GM19035 (cell line): ENCODE data around the gene MAFB.

Experiments
- ATAC-seq: cut with Tn5 transposase; IDR thresholded peaks from one replicate; pipeline ENCODE4 v1.9.1; 2021; ENCODE audit not compliant: unreplicated experiment

MAFB gene

DNA sequence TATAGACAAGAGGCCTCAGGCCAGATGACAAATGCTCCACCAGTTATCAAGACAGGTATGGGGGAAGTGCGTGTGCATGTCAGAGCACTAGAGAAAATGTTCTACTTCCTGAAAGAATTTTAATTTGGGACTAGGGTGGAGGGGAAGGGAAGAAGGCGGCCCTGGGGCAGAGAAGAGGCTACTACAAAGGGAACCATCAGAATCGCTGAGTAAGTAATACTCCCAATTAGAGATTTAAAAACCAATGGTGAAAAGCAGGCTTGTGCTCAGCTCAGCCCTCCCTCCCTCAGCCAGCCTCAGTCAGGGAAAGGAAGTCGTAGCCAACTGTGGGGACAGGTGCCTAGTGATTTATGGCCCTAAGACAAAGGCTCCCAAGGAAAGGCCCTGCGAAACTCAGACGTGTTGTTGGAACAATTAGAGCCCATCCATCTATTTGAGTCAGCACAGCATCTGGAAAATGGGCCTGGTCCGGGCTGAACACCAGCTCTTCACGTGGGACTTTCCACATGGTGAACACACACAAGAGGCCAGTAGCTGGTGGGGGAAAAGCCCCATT, 15.0 kb upstream of the MAFB start:
- no peak for ATAC-seq

GRCh38 chr20:40702504-40702903, 13.5 kb upstream of the MAFB start:
- ATAC-seq = no peak

GRCh38 chr20:40698744-40699143, 9.7 kb upstream of the MAFB start:
- ATAC-seq = no peak

DNA sequence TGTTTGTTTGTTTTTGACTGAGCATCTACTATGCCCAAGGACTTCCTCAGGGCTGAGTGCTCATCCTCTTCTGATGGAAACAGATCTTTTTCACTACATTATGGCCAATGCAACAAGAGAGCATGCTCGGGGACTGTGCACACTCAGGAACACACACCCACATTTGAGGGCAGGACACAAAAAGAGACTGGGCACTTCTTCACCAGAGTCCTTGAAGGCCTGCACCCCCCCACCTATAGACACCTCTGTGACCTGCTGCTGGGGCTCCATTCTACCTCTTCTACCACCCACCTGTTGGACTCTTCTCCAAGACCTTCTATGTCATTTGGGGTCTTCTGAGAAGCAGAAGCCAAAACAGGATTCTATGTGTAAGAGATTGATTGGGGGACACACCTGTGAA, 9.2 kb upstream of the MAFB start:
- no peak for ATAC-seq

DNA sequence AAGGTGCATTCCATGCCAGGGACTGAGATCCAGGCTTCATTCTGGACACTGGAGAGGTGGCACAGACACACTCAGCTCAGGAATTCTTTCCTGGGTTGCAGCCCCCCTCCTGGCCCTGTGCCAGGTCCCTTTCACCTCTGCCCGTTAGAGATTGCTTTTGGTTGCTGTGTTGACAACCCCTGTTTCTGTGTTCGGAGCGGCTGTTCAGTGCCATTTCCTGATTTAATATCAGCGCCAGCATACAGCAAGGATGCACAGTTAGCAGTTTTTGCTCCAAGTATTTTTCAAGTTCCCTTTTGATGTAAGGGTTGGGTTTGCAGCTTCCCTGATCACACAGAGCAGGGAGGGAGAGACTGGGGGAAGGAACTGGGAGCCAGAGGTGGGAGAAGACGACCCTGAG, 8.5 kb upstream of the MAFB start:
- ATAC-seq = no peak

- no peak for ATAC-seq
Observed at GRCh38 chr20:40695214-40695613, 6.2 kb upstream of the MAFB start.

GRCh38 chr20:40694246-40694645, 5.2 kb upstream of the MAFB start:
- ATAC-seq = no peak

GRCh38 chr20:40692240-40693011, 3.4 kb upstream of the MAFB start:
- ATAC-seq = no peak

DNA sequence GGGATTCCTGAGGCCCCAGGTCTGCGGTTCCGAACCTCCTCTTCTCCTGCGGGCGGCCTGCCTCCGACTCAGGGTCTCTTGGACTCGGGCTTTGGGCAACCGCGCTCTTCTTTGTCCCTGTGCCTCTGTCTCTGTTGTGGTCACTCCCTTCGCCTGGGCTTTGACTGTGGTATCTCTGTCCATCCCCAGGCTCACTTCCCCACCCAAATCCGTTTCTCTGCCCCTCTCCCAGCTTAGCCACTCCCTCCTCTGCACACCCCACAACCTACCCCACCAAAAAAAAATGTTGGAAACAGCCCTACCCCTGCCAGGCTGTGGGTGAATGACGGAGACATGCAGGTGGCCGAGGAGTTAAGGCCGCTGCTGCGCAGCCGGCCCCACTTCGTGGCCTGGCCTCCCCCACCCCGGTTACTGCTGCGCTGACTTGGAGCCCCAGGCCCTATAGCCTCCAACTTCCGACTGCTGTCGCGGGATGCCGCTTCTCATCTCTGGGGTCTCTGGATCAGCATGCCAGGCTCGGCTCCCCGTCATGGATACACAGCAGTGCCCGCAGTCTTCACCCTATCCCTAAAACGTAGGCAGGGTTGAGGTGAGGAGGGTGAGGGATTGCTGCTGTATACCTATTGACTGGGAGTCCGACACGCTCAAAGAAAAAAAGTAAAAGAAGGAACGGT, 2.7 kb upstream of the MAFB start:
- ATAC-seq = no peak

- no peak for ATAC-seq
Observed at GRCh38 chr20:40690836-40691565, 2.0 kb upstream of the MAFB start.

DNA sequence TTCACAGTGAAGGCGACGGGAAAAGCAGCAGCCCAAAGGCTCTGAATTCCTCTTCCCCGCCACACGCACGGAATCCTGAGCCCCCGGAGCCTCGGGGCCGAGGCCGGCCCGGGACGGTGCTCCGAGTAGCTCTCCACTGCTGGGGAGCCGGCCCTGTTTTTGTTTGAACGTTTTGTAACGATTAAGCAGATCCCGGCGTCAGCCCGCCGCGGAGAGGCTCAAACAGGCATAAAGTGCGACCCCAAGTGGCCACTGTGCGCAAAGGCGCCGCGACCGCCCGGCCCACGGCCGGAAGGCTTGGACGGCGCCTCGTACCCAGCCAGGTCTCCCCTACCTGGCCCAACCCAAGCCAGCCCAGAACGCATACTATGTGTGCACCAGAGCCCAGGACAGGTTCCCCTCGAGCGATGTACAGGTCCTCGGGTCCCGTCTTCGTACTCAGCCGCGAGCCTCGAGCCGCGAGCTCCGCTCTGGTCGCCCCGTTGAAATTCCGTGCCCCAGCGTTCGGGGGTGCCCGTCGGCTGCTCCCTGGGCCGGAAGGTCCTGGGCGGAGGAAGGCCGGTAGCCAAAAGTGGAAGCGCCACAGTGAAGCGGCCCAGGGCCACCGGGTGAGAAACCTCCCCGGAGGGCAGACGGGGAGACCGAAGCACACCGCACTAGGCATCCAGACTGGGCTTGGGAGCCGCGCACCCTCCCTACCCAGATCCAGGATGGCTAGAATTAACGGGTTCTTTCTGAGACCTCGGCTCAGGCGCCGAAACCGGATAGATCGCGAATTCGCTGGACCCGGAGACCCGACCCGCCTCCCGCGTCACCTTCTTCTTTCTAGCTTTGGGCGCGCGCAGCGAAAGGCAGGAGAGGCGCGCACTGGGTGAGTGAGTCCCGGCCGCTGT, 1.2 kb upstream of the MAFB start:
- ATAC-seq = peak; percentile 67

DNA sequence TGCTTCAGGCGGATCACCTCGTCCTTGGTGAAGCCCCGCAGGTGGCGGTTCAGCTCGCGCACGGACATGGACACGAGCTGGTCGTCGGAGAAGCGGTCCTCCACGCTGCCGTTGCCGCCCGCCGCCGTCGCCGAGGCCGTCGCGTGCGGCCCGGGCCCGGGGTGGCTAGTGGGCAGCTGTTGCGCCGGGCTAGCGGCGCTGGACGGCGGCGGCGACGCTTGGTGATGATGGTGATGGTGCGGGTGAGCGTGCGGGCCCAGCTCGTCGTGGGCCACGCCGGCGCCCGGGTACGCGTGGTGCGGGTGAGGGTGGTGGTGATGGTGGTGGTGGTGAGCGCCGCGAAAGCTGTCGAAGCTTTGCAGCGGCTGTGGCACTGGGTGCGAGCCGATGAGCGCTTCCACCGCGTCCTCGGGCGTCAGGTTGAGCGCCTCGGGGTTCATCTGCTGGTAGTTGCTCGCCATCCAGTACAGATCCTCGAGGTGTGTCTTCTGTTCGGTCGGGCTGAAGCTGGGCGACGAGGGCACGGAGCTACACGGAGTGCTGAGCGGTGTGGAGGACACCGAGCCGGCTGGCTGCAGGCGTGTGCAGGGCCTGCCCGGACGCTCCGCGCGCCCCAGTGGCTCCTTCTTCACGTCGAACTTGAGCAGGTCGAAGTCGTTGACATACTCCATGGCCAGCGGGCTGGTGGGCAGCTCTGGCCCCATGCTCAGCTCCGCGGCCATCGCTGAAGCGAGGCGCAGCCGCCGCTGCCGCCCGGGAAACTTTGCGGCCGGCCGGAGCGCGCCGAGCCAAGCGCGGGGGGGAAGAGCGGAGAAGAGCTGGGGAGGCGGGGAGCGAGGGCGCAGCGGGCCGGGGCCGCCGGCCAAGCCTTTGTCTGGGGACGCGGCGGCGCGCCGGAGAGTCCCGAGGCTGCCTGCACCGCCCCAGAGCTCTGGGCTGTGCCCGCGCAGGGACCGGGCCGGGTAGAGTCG, 622 bp downstream of the MAFB start:
- no peak for ATAC-seq

- no peak for ATAC-seq
Observed at GRCh38 chr20:40687384-40688128, 1.5 kb downstream of the MAFB start.

DNA sequence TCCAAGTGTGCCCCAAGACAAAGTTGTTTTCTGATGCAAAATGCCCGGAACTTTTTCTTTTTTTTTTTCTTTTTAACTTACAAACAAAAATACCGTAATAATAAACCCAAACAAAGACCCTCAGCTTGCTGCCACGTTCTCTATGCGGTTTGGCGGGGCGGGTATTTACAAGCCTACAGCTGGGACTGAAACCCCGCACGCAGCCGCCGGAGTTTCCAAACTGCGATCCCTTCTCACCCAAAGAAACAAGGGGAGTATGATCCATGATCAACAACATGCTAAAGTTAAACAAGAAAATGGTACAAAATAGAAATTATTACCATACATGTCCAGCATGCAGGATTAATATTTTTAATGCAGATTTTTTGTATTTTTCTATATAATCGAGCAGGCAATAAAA, 2.1 kb downstream of the MAFB start:
- no peak for ATAC-seq

GRCh38 chr20:40686434-40686882, 2.6 kb downstream of the MAFB start:
- no peak for ATAC-seq

GRCh38 chr20:40685349-40685748, 3.7 kb downstream of the MAFB start:
- ATAC-seq = no peak

- no peak for ATAC-seq
Observed at GRCh38 chr20:40683894-40684268, 5.2 kb downstream of the MAFB start.

- ATAC-seq = no peak
Observed at GRCh38 chr20:40683221-40683893, 5.7 kb downstream of the MAFB start.
